OCI-M1 (cell line): ENCODE results near the gene METTL13.

Experiments
- DNase-seq: peaks from one replicate; lab custom pipeline; 2025; lab: John Stamatoyannopoulos, UW

The METTL13 gene

GRCh38 chr1:171803461-171804022 is 22.1 kb downstream of the METTL13 start:
- no peak for DNase-seq

- peak; percentile 74 for DNase-seq
These were observed 24.1 kb downstream of the METTL13 start for GRCh38 chr1:171805395-171806115.

GRCh38 chr1:171807556-171807955 is 26.1 kb downstream of the METTL13 start:
- DNase-seq = peak; percentile 18

GRCh38 chr1:171809834-171810233 is 28.4 kb downstream of the METTL13 start:
- no peak for DNase-seq

GRCh38 chr1:171811672-171812071 is 30.2 kb downstream of the METTL13 start:
- DNase-seq = no peak

GRCh38 chr1:171814692-171815091 is 33.2 kb downstream of the METTL13 start:
- DNase-seq = no peak

- DNase-seq = no peak
These were observed 34.9 kb downstream of the METTL13 start for GRCh38 chr1:171816300-171816901.

- peak; percentile 85 for DNase-seq
These were observed 36.2 kb downstream of the METTL13 start for GRCh38 chr1:171817511-171818265.

GRCh38 chr1:171819946-171820345 is 38.5 kb downstream of the METTL13 start:
- no peak for DNase-seq

GRCh38 chr1:171826973-171827372 is 45.5 kb downstream of the METTL13 start:
- DNase-seq = no peak

- peak; percentile 66 for DNase-seq
These were observed 47.3 kb downstream of the METTL13 start for GRCh38 chr1:171828794-171829193.

GRCh38 chr1:171833091-171833825 is 51.8 kb downstream of the METTL13 start:
- peak; percentile 51 for DNase-seq

- DNase-seq = no peak
These were observed 53.4 kb downstream of the METTL13 start for GRCh38 chr1:171834821-171835220.

- no peak for DNase-seq
These were observed 54.4 kb downstream of the METTL13 start for GRCh38 chr1:171835891-171836290.

- DNase-seq = peak; percentile 91
These were observed 59.8 kb downstream of the METTL13 start, which contains the start of gene DNM3 for GRCh38 chr1:171841050-171841910. Gene DNM3 (plus strand): TSS chr1:171841498. CDS start chr1:171841657, 159 bp downstream.

- DNase-seq = no peak
These were observed 60.7 kb downstream of the METTL13 start for GRCh38 chr1:171841931-171842761.

GRCh38 chr1:171844381-171844780 is 62.9 kb downstream of the METTL13 start:
- no peak for DNase-seq

GRCh38 chr1:171845998-171846397 is 64.5 kb downstream of the METTL13 start:
- no peak for DNase-seq
